Measurements from ENCODE around the gene RCN2. TPM values are rescaled to one million over a fixed set of nuclear protein-coding genes. Genes with fewer than 3 reads are reported as not detected.
"Not testable (repeated sequence)": the region's sequence is repeated elsewhere in the genome, so short reads cannot be mapped to it uniquely, and the experiment has no call there.

Gene RCN2
- total RNA-seq, 2 donors from 2014 or later, result 51.4 to 66.9 TPM

- H3K27me3 ChIP-seq (replicated peaks; ENCODE audit: insufficient read depth), result no peaks in the 10 kb centered on the region
- ATAC-seq (ENCODE audit: insufficient number of reproducible peaks, low FRiP score, low read depth) (no peak), DNase-seq (ENCODE audit: low spot score) (no peak)
- no peaks in the 10 kb centered on the region for H3K9me3 ChIP-seq
- peak; percentile 17 for TF ChIP-seq CTCF (IDR thresholded peaks at IDR 0.05)
- peak overlapping the region; percentile 60 for H3K4me3 ChIP-seq
- H3K36me3 ChIP-seq, result no peaks in the 10 kb centered on the region
- peaks cover 33 to 68% of the 10 kb centered on the region in 2 donors for H3K4me1 ChIP-seq (ENCODE audit: control insufficient read depth in 1 of 2, low read depth in 2 of 2)
- peak overlapping the region; percentile 81 to 86 for H3K27ac ChIP-seq
Measured at GRCh38 chr15:76963596-76963995, 32.0 kb downstream of the RCN2 start.

- no peak for TF ChIP-seq CTCF (IDR thresholded peaks at IDR 0.05)
- DNase-seq (ENCODE audit: low spot score), result no peak
- no peak for ATAC-seq (ENCODE audit: insufficient number of reproducible peaks, low FRiP score, low read depth)
- H3K4me1 ChIP-seq (ENCODE audit: control insufficient read depth in 1 of 2, low read depth in 2 of 2), result peaks cover 33 to 68% of the 10 kb centered on the region in 2 donors
- H3K9me3 ChIP-seq, result no peaks in the 10 kb centered on the region
- H3K4me3 ChIP-seq, result peak overlapping the region; percentile 60
- no peaks in the 10 kb centered on the region for H3K27me3 ChIP-seq (replicated peaks; ENCODE audit: insufficient read depth)
- peak overlapping the region; percentile 81 to 86 for H3K27ac ChIP-seq
- H3K36me3 ChIP-seq, result no peaks in the 10 kb centered on the region
Measured at GRCh38 chr15:76964157-76964556, 32.6 kb downstream of the RCN2 start.

GRCh38 chr15:76966051-76966450 lies 34.5 kb downstream of the RCN2 start:
- not testable (repeated sequence) for ATAC-seq (ENCODE audit: insufficient number of reproducible peaks, low FRiP score, low read depth); H3K9me3 ChIP-seq; H3K36me3 ChIP-seq; DNase-seq (ENCODE audit: low spot score); H3K4me3 ChIP-seq; H3K27me3 ChIP-seq (replicated peaks; ENCODE audit: insufficient read depth)
- H3K4me1 ChIP-seq (ENCODE audit: control insufficient read depth in 1 of 2, low read depth in 2 of 2), result peaks cover 33 to 67% of the 10 kb centered on the region in 2 donors
- peak overlapping the region; percentile 81 to 86 for H3K27ac ChIP-seq

GRCh38 chr15:76967067-76967466 lies 35.5 kb downstream of the RCN2 start:
- H3K4me1 ChIP-seq (ENCODE audit: control insufficient read depth in 1 of 2, low read depth in 2 of 2), result peaks cover 25 to 58% of the 10 kb centered on the region in 2 donors
- no peaks in the 10 kb centered on the region for H3K36me3 ChIP-seq
- H3K27me3 ChIP-seq (replicated peaks; ENCODE audit: insufficient read depth), result no peaks in the 10 kb centered on the region
- H3K9me3 ChIP-seq, result no peaks in the 10 kb centered on the region
- no peak for ATAC-seq (ENCODE audit: insufficient number of reproducible peaks, low FRiP score, low read depth)
- no peak for DNase-seq (ENCODE audit: low spot score)
- no peak for TF ChIP-seq CTCF (IDR thresholded peaks at IDR 0.05)
- peak overlapping the region; percentile 69 to 86 for H3K27ac ChIP-seq
- no peak overlapping the region for H3K4me3 ChIP-seq

- ATAC-seq (ENCODE audit: insufficient number of reproducible peaks, low FRiP score, low read depth) (no peak), DNase-seq (ENCODE audit: low spot score) (no peak)
- no peaks in the 10 kb centered on the region for H3K27me3 ChIP-seq (replicated peaks; ENCODE audit: insufficient read depth)
- peaks cover 19 to 56% of the 10 kb centered on the region in 2 donors for H3K4me1 ChIP-seq (ENCODE audit: control insufficient read depth in 1 of 2, low read depth in 2 of 2)
- H3K36me3 ChIP-seq, result no peaks in the 10 kb centered on the region
- no peak overlapping the region for H3K4me3 ChIP-seq
- no peak for TF ChIP-seq CTCF (IDR thresholded peaks at IDR 0.05)
- no peaks in the 10 kb centered on the region for H3K9me3 ChIP-seq
- H3K27ac ChIP-seq, result peak overlapping the region; percentile 23 to 56
Measured at GRCh38 chr15:76968306-76968705, 36.8 kb downstream of the RCN2 start.
